GM15510 (cell line): Measurements from ENCODE around the gene TRIB2.

Source experiments
- POLR2A ChIP-seq: IDR thresholded peaks from 3 replicates; pipeline ENCODE4 v1.6.1; 2011; ENCODE audit warnings: borderline replicate concordance; ENCODE audit not compliant: insufficient read length; ENCODE audit errors: extremely low read depth

The TRIB2 gene

GRCh38 chr2:12791906-12792305, 75.2 kb downstream of the TRIB2 start:
- TF ChIP-seq POLR2A = no peak
